Tibial nerve (tissue), 4 donors: ENCODE measurements around the gene MAU2. TPM values are rescaled to one million over a fixed set of nuclear protein-coding genes. Genes with fewer than 3 reads are reported as not detected.

Experiments
- DNase-seq, 2 donors: peaks; one replicate each; pipeline ENCODE4 v3.0.0-alpha.2; 2019; ENCODE audit warnings: low spot score in 2 of 2
- H3K27ac ChIP-seq, 4 donors: fragments of 200-600 bp; sonication (generic) in 3 of 4; one replicate each; pipeline ENCODE4 v1.5.1; 2017 to 2019; ENCODE audit warnings: mild to moderate bottlenecking in 1 of 4
- H3K27me3 ChIP-seq, 2 donors: fragments of 200-600 bp; sonication (generic) in 1 of 2; one replicate each; pipeline versions ENCODE4 v1.5.1 to v1.6.0; 2017 to 2019
- H3K36me3 ChIP-seq, 3 donors: fragments of 200-600 bp; sonication (generic); one replicate each; pipeline ENCODE4 v1.5.1; 2018 to 2019
- H3K4me1 ChIP-seq, 4 donors: fragments of 200-600 bp; sonication (generic) in 3 of 4; one replicate each; pipeline ENCODE4 v1.5.1; 2017 to 2019
- H3K4me3 ChIP-seq, 4 donors: fragments of 200-600 bp; sonication (generic) in 3 of 4; one replicate each; pipeline ENCODE4 v1.5.1; 2017 to 2019; ENCODE audit warnings: mild to moderate bottlenecking in 1 of 4, moderate library complexity in 1 of 4
- H3K9me3 ChIP-seq, 4 donors: fragments of 200-600 bp; sonication (generic) in 3 of 4; one replicate each; pipeline ENCODE4 v1.5.1; 2017 to 2019
- CTCF ChIP-seq, 5 experiments: fragments of 200-600 bp in 3 of 5; fragments of 450-650 bp in 2 of 5; sonication (generic) in 3 of 5; IDR thresholded peaks; one replicate each; pipeline ENCODE4 v1.5.1; 2016 to 2019; ENCODE audit warnings: antibody characterized with exemption in 5 of 5, mild to moderate bottlenecking in 3 of 5, moderate library complexity in 2 of 5
- EP300 ChIP-seq, 2 donors: sonication (generic); formaldehyde crosslinking; IDR thresholded peaks; one replicate each; pipeline ENCODE4 v1.6.1; 2017; ENCODE audit warnings: antibody characterized with exemption in 2 of 2, mild to moderate bottlenecking in 1 of 2
- POLR2A ChIP-seq, 2 donors: fragments of 450-650 bp; IDR thresholded peaks; one replicate each; pipeline ENCODE4 v1.6.1; 2017; ENCODE audit warnings: antibody characterized with exemption in 2 of 2, mild to moderate bottlenecking in 2 of 2, moderate library complexity in 2 of 2
- WGBS, 2 donors: methylation state at CpG; one replicate each; pipeline ENCODE4 v1.1.5; 2018; 5-methylcytosine and 5-hydroxymethylcytosine counted together
- total RNA-seq, 4 donors: library from RNA; depleted of rRNA; stranded (reverse); fragments of >200 nt; gene quantifications; one replicate each; pipeline ENCODE4 v1.1.0, GENCODE V29; 2016

The MAU2 gene
- total RNA-seq, 4 donors from 2014 or later, result 56.8 to 108 (median 97.8) TPM

- H3K4me3 ChIP-seq, result peak overlapping the region; percentile 78 to 99 (median 90)
- no peaks in the 10 kb centered on the region for H3K9me3 ChIP-seq
- TF ChIP-seq POLR2A (IDR thresholded peaks at IDR 0.05) (no peak), EP300 (IDR thresholded peaks at IDR 0.05) (no peak), CTCF (IDR thresholded peaks at IDR 0.05) (no peak)
- peak overlapping the region; percentile 69 to 96 (median 94) for H3K27ac ChIP-seq
- no peaks in the 10 kb centered on the region for H3K27me3 ChIP-seq
- DNase-seq, result no peak
- peaks cover 0 to 39% (median 0%) of the 10 kb centered on the region in 3 donors for H3K36me3 ChIP-seq
- 0% methylated on average over 8 to 22 of the region's 34 CpGs for WGBS, 2 donors
- H3K4me1 ChIP-seq, result peaks cover 0 to 50% (median 12%) of the 10 kb centered on the region in 4 donors
Observed at GRCh38 chr19:19321141-19321577, 530 bp downstream of the MAU2 start.

- DNase-seq, result no peak
- peaks cover 0 to 51% (median 0%) of the 10 kb centered on the region in 3 donors for H3K36me3 ChIP-seq
- no peak overlapping the region for H3K27ac ChIP-seq
- no peaks in the 10 kb centered on the region for H3K27me3 ChIP-seq
- no peaks in the 10 kb centered on the region for H3K9me3 ChIP-seq
- 82 to 88% methylated on average over 7 of the region's 7 CpGs for WGBS, 2 donors
- TF ChIP-seq CTCF (IDR thresholded peaks at IDR 0.05), result no peak
- TF ChIP-seq POLR2A (IDR thresholded peaks at IDR 0.05), result no peak
- TF ChIP-seq EP300 (IDR thresholded peaks at IDR 0.05), result no peak
- H3K4me3 ChIP-seq, result no peak overlapping the region
- peaks cover 0 to 38% (median 10%) of the 10 kb centered on the region in 4 donors for H3K4me1 ChIP-seq
Observed at GRCh38 chr19:19324059-19324770, 3.6 kb downstream of the MAU2 start.

- H3K9me3 ChIP-seq, result no peaks in the 10 kb centered on the region
- H3K4me1 ChIP-seq, result peaks cover 0 to 19% (median 0%) of the 10 kb centered on the region in 4 donors
- TF ChIP-seq CTCF (IDR thresholded peaks at IDR 0.05) (no peak), EP300 (IDR thresholded peaks at IDR 0.05) (no peak), POLR2A (IDR thresholded peaks at IDR 0.05) (no peak)
- no peak for DNase-seq
- no peaks in the 10 kb centered on the region for H3K27me3 ChIP-seq
- H3K27ac ChIP-seq, result no peak overlapping the region
- 96 to 97% methylated on average over 7 to 8 of the region's 8 CpGs for WGBS, 2 donors
- H3K4me3 ChIP-seq, result no peak overlapping the region
- H3K36me3 ChIP-seq, result peaks cover 0 to 86% (median 0%) of the 10 kb centered on the region in 3 donors
Observed at GRCh38 chr19:19327672-19328071, 7.0 kb downstream of the MAU2 start.

- DNase-seq, result no peak
- Histone ChIP-seq H3K27ac (no peak overlapping the region), H3K27me3 (no peaks in the 10 kb centered on the region), H3K4me3 (no peak overlapping the region), H3K36me3 (peaks cover 0 to 91% (median 0%) of the 10 kb centered on the region in 3 donors), H3K4me1 (peaks cover 0 to 6% (median 0%) of the 10 kb centered on the region in 4 donors), H3K9me3 (no peaks in the 10 kb centered on the region)
- TF ChIP-seq EP300 (IDR thresholded peaks at IDR 0.05) (no peak), POLR2A (IDR thresholded peaks at IDR 0.05) (no peak), CTCF (IDR thresholded peaks at IDR 0.05) (no peak)
- 70 to 76% methylated on average over 6 of the region's 6 CpGs for WGBS, 2 donors
Observed at GRCh38 chr19:19329126-19329525, 8.5 kb downstream of the MAU2 start.
